ENCODE data around the gene BRCA1. TPM values are rescaled to one million over a fixed set of nuclear protein-coding genes. Genes with fewer than 3 reads are reported as not detected.
"Not testable (repeated sequence)": the region's sequence is repeated elsewhere in the genome, so short reads cannot be mapped to it uniquely, and the experiment has no call there.

BRCA1 gene
- total and polyA plus RNA-seq, 11 donors = 2.7 to 11.7 (median 8.1) TPM

DNA sequence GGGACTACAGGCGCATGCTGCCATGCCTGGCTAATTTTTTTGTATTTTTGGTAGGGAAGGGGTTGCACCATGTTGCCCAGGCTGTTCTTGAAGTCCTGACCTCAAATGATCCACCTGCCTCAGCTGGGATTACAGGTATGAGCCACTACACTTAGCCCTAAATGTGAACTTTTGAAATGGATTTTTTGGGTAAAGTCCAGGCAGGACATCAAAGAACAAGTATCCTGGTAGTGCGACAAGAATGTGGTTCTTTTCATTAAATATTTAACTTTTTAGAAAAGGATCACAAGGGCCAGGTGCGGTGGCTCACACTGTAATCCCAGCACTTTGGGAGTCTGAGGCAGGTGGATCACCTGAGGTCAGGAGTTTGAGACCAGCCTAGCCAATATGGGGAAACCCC, 30.5 kb upstream of the BRCA1 start:
- H3K27me3 ChIP-seq = no peaks in the 10 kb centered on the region
- no peaks in the 10 kb centered on the region for H3K9me3 ChIP-seq
- H3K4me3 ChIP-seq = no peak overlapping the region
- TF ChIP-seq POLR2A (IDR thresholded peaks at IDR 0.05) = no peak
- TF ChIP-seq, protein P1, sequence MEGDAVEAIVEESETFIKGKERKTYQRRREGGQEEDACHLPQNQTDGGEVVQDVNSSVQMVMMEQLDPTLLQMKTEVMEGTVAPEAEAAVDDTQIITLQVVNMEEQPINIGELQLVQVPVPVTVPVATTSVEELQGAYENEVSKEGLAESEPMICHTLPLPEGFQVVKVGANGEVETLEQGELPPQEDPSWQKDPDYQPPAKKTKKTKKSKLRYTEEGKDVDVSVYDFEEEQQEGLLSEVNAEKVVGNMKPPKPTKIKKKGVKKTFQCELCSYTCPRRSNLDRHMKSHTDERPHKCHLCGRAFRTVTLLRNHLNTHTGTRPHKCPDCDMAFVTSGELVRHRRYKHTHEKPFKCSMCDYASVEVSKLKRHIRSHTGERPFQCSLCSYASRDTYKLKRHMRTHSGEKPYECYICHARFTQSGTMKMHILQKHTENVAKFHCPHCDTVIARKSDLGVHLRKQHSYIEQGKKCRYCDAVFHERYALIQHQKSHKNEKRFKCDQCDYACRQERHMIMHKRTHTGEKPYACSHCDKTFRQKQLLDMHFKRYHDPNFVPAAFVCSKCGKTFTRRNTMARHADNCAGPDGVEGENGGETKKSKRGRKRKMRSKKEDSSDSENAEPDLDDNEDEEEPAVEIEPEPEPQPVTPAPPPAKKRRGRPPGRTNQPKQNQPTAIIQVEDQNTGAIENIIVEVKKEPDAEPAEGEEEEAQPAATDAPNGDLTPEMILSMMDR (IDR thresholded peaks at IDR 0.05) = no peak
- intact Hi-C loops (cut with DNase I) = loop anchor here in 2 of 10 donors (10.0 kb wide), 2 partner anchors 141 to 521 kb away; no protein-coding TSS in a partner anchor
- H3K27ac ChIP-seq = no peak overlapping the region
- ATAC-seq (no peak), DNase-seq (no peak)
- WGBS, 4 donors = 95 to 99% (median 98%) methylated on average over 3 of the region's 3 CpGs
- peaks cover 0 to 34% (median 9%) of the 10 kb centered on the region in 9 donors for H3K36me3 ChIP-seq
- H3K4me1 ChIP-seq = no peaks in the 10 kb centered on the region

- intact Hi-C loops (cut with DNase I) = loop anchor here in 2 of 10 donors (10.0 kb wide), 2 partner anchors 139 to 519 kb away; no protein-coding TSS in a partner anchor
- DNase-seq, H3K4me3 ChIP-seq: not testable (repeated sequence)
These were observed 28.2 kb upstream of the BRCA1 start for GRCh38 chr17:43153197-43153835.

DNA sequence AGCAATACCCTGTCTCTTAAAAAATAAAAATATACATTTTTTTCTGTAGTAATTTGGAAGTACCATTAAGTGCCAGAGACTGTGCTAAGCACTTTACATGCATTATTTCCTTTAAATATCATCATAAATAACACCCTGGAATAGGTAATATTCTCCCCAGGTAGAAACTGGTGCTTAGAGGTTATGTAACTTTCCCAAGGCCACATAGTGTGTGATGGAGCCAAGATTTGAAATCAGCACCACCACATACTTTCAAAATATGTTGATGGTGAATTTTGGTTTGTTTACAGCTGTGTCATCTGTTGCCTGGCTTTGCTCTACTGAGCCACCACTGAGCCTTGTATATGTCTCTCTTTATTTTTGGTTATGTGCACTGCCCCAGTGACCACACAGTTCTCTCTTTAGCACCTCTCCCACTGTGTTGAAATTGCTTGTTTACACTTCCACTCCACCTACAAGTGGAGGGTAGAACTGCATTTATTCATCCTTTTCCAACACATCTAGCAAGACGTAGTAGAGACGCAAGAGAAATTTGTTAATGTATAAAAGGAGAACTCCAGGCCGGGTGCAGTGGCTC, 26.8 kb upstream of the BRCA1 start:
- DNase-seq (no peak), ATAC-seq (no peak)
- H3K4me3 ChIP-seq = no peak overlapping the region
- no peak for TF ChIP-seq POLR2A (IDR thresholded peaks at IDR 0.05)
- TF ChIP-seq, protein P1 (IDR thresholded peaks at IDR 0.05) = no peak
- WGBS, 4 donors = 96 to 98% (median 97%) methylated on average over 3 of the region's 3 CpGs
- no peaks in the 10 kb centered on the region for H3K27me3 ChIP-seq
- no peaks in the 10 kb centered on the region for H3K4me1 ChIP-seq
- H3K36me3 ChIP-seq = peaks cover 0 to 17% (median 9%) of the 10 kb centered on the region in 9 donors
- H3K9me3 ChIP-seq = no peaks in the 10 kb centered on the region
- no peak overlapping the region for H3K27ac ChIP-seq
- intact Hi-C loops (cut with DNase I) = loop anchor here in 2 of 10 donors (10.0 kb wide), 2 partner anchors 137 to 517 kb away; no protein-coding TSS in a partner anchor

More at GRCh38 chr17:43153197-43153835, 28.2 kb upstream of the BRCA1 start:
- peaks cover 0 to 26% (median 9%) of the 10 kb centered on the region in 9 donors for H3K36me3 ChIP-seq
- not testable (repeated sequence) for H3K4me1 ChIP-seq, H3K27ac ChIP-seq, H3K9me3 ChIP-seq, H3K27me3 ChIP-seq, ATAC-seq
- 70 to 77% (median 74%) methylated on average over 3 of the region's 3 CpGs for WGBS, 4 donors

DNA sequence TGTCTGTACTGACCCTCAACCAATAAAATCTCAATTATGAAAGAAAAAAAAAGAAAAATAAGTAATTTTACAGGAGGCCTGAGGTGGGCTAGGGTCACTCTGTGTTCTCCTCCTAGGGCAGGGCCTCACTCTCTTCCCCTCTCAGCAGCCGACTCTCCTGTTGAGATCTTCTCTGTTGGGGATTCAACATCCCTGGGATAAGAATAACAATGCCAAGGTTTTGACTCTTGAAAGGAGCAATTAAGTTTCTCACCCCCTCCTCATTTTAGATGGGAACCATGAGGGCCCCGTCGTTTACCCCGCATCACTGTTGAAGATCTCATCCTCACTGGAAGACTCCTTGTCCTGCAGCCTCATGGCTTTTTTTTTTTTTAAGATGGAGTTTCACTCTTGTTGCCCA, 21.5 kb upstream of the BRCA1 start:
- Histone ChIP-seq H3K27me3 (no peaks in the 10 kb centered on the region), H3K4me3 (no peak overlapping the region), H3K4me1 (no peaks in the 10 kb centered on the region), H3K27ac (no peak overlapping the region), H3K36me3 (peaks cover 0 to 23% (median 5%) of the 10 kb centered on the region in 9 donors), H3K9me3 (no peaks in the 10 kb centered on the region)
- TF ChIP-seq, protein P1 (IDR thresholded peaks at IDR 0.05) = no peak
- no peak for TF ChIP-seq POLR2A (IDR thresholded peaks at IDR 0.05)
- ATAC-seq (no peak), DNase-seq (no peak)
- intact Hi-C loops (cut with DNase I) = no loop called here
- WGBS, 4 donors = 75 to 90% (median 88%) methylated on average over 4 of the region's 4 CpGs
